Measurements from ENCODE around the gene RCAN2.

The RCAN2 gene

GRCh38 chr6:46454691-46455090 is 36.6 kb downstream of the RCAN2 start:
- no peaks in the 10 kb centered on the region for H3K27me3 ChIP-seq (ENCODE audit: insufficient read depth, poor library complexity, severe bottlenecking)
- TF ChIP-seq CTCF (IDR thresholded peaks at IDR 0.05; ENCODE audit: poor library complexity, severe bottlenecking): no peak
- H3K4me1 ChIP-seq (ENCODE audit: insufficient read depth, poor library complexity, severe bottlenecking): no peaks in the 10 kb centered on the region
- ATAC-seq (ENCODE audit: low read depth) (no peak), DNase-seq (ENCODE audit: low spot score) (no peak)
- no peak overlapping the region for H3K4me3 ChIP-seq (ENCODE audit: severe bottlenecking)
- no peaks in the 10 kb centered on the region for H3K36me3 ChIP-seq (ENCODE audit: low read depth)
- no peak overlapping the region for H3K27ac ChIP-seq (ENCODE audit: poor library complexity, severe bottlenecking)
- H3K9me3 ChIP-seq (ENCODE audit: severe bottlenecking): no peaks in the 10 kb centered on the region

GRCh38 chr6:46453741-46454316 is 37.4 kb downstream of the RCAN2 start:
- DNase-seq (ENCODE audit: low spot score) (no peak), ATAC-seq (ENCODE audit: low read depth) (no peak)
- Histone ChIP-seq H3K4me1 (ENCODE audit: insufficient read depth, poor library complexity, severe bottlenecking) (no peaks in the 10 kb centered on the region), H3K9me3 (ENCODE audit: severe bottlenecking) (no peaks in the 10 kb centered on the region), H3K27me3 (ENCODE audit: insufficient read depth, poor library complexity, severe bottlenecking) (no peaks in the 10 kb centered on the region), H3K4me3 (ENCODE audit: severe bottlenecking) (no peak overlapping the region), H3K36me3 (ENCODE audit: low read depth) (no peaks in the 10 kb centered on the region), H3K27ac (ENCODE audit: poor library complexity, severe bottlenecking) (no peak overlapping the region)
- TF ChIP-seq CTCF (IDR thresholded peaks at IDR 0.05; ENCODE audit: poor library complexity, severe bottlenecking): no peak

GRCh38 chr6:46453216-46453615 is 38.0 kb downstream of the RCAN2 start:
- TF ChIP-seq CTCF (IDR thresholded peaks at IDR 0.05; ENCODE audit: poor library complexity, severe bottlenecking): no peak
- no peak for DNase-seq (ENCODE audit: low spot score)

GRCh38 chr6:46452312-46452917 is 38.8 kb downstream of the RCAN2 start:
- no peak for DNase-seq (ENCODE audit: low spot score)
- Histone ChIP-seq H3K27me3 (ENCODE audit: insufficient read depth, poor library complexity, severe bottlenecking) (no peaks in the 10 kb centered on the region), H3K36me3 (ENCODE audit: low read depth) (no peaks in the 10 kb centered on the region), H3K4me3 (ENCODE audit: severe bottlenecking) (no peak overlapping the region), H3K9me3 (ENCODE audit: severe bottlenecking) (no peaks in the 10 kb centered on the region), H3K27ac (ENCODE audit: poor library complexity, severe bottlenecking) (no peak overlapping the region), H3K4me1 (ENCODE audit: insufficient read depth, poor library complexity, severe bottlenecking) (no peaks in the 10 kb centered on the region)
- no peak for TF ChIP-seq CTCF (IDR thresholded peaks at IDR 0.05; ENCODE audit: poor library complexity, severe bottlenecking)
- no peak for ATAC-seq (ENCODE audit: low read depth)

More at GRCh38 chr6:46453216-46453615, 38.0 kb downstream of the RCAN2 start:
- Histone ChIP-seq H3K4me1 (ENCODE audit: insufficient read depth, poor library complexity, severe bottlenecking) (no peaks in the 10 kb centered on the region), H3K4me3 (ENCODE audit: severe bottlenecking) (no peak overlapping the region), H3K36me3 (ENCODE audit: low read depth) (no peaks in the 10 kb centered on the region), H3K9me3 (ENCODE audit: severe bottlenecking) (no peaks in the 10 kb centered on the region), H3K27me3 (ENCODE audit: insufficient read depth, poor library complexity, severe bottlenecking) (no peaks in the 10 kb centered on the region), H3K27ac (ENCODE audit: poor library complexity, severe bottlenecking) (no peak overlapping the region)
- ATAC-seq (ENCODE audit: low read depth): no peak

- no peak for TF ChIP-seq CTCF (IDR thresholded peaks at IDR 0.05; ENCODE audit: poor library complexity, severe bottlenecking)
- Histone ChIP-seq H3K27ac (ENCODE audit: poor library complexity, severe bottlenecking) (no peak overlapping the region), H3K9me3 (ENCODE audit: severe bottlenecking) (no peaks in the 10 kb centered on the region), H3K27me3 (ENCODE audit: insufficient read depth, poor library complexity, severe bottlenecking) (no peaks in the 10 kb centered on the region), H3K36me3 (ENCODE audit: low read depth) (no peaks in the 10 kb centered on the region), H3K4me3 (ENCODE audit: severe bottlenecking) (no peak overlapping the region), H3K4me1 (ENCODE audit: insufficient read depth, poor library complexity, severe bottlenecking) (no peaks in the 10 kb centered on the region)
- DNase-seq (ENCODE audit: low spot score) (no peak), ATAC-seq (ENCODE audit: low read depth) (no peak)
These were observed 39.9 kb downstream of the RCAN2 start for GRCh38 chr6:46451343-46451742.

All from RWPE2 (cell line).